ENCODE measurements around the gene EYA2.

GRCh38 chr20:47071646-47072185, 177.1 kb downstream of the EYA2 start:
- TF ChIP-seq CTCF (IDR thresholded peaks at IDR 0.05) (no peak), POLR2AphosphoS5 (IDR thresholded peaks at IDR 0.05) (no peak)

All from breast epithelium (tissue), 3 donors.